GM12878 (cell line): ENCODE measurements around the gene CCDC201. TPM values are rescaled to one million over a fixed set of nuclear protein-coding genes. Genes with fewer than 3 reads are reported as not detected.

ENCODE experiments used
- ATAC-seq: fragments of 200-7000 bp; cut with Tn5 transposase; 3 replicates; pipeline ENCODE4 v1.9.1; 2020; ENCODE audit warnings: mild to moderate bottlenecking, moderate library complexity
- BruUV-seq: library from RNA; stranded (reverse); fragments of 400-500 nt; replicated peaks from 2 replicates; lab custom pipeline; 2021; lab: Mats Ljungman, UMichigan
- CTCF ChIA-PET: fragments of 300-600 bp; sonication (Branson Sonifier 250); formaldehyde crosslinking; extraction: SDS; loops from one replicate; lab custom pipeline; 2021; ENCODE audit warnings: inconsistent platforms; lab: Yijun Ruan, JAX
- POLR2A ChIA-PET: fragments of 350-600 bp; formaldehyde crosslinking; extraction: SDS; loops from one replicate; lab custom pipeline; 2021; ENCODE audit warnings: inconsistent platforms; lab: Charles Lee
- RAD21 ChIA-PET: fragments of 300-600 bp; sonication (Branson Sonifier 250); formaldehyde crosslinking; loops from one replicate; lab custom pipeline; 2023; ENCODE audit warnings: antibody characterized with exemption; ENCODE audit not compliant: unreplicated experiment; lab: Charles Lee
- SMC1A ChIA-PET: fragments of 300-600 bp; sonication (Branson Sonifier 250); formaldehyde crosslinking; loops from one replicate; lab custom pipeline; 2023; ENCODE audit not compliant: unreplicated experiment, uncharacterized antibody; lab: Charles Lee
- DNase-seq: peaks from one replicate; pipeline ENCODE4 v3.0.0-alpha.2; 2011; ENCODE audit warnings: low read depth, low spot score
- FAIRE-seq: peaks from 3 replicates; lab custom pipeline; 2011; peaks lifted over from hg19 to GRCh38; lab: Jason Lieb, UNC
- H2AFZ ChIP-seq: 2 replicates; pipeline ENCODE4 v1.6.0; 2011; ENCODE audit warnings: low read depth, low read length, control low read depth; ENCODE audit not compliant: control insufficient read depth
- H3K27ac ChIP-seq: 2 replicates; pipeline ENCODE4 v1.5.1; 2011; ENCODE audit warnings: control low read depth; ENCODE audit not compliant: control insufficient read depth, insufficient read depth
- H3K27me3 ChIP-seq, 2 experiments: replicated peaks in 1 of 2; 2 replicates each; pipeline versions ENCODE4 v1.6.0 to v1.6.1; 2011; ENCODE audit warnings: low read length in 1 of 2; ENCODE audit not compliant: control insufficient read depth in 2 of 2, insufficient read depth in 2 of 2
- H3K36me3 ChIP-seq, 2 experiments: 2 replicates each; pipeline ENCODE4 v1.5.1; 2011; ENCODE audit warnings: low read length in 1 of 2; ENCODE audit not compliant: control insufficient read depth in 2 of 2, insufficient read depth in 2 of 2
- H3K4me1 ChIP-seq: 2 replicates; pipeline ENCODE4 v1.6.1; 2011; ENCODE audit warnings: mild to moderate bottlenecking, low read length, moderate library complexity, mixed read lengths; ENCODE audit not compliant: control insufficient read depth, insufficient read depth
- H3K4me2 ChIP-seq: 2 replicates; pipeline ENCODE4 v1.6.0; 2011; ENCODE audit warnings: control low read depth; ENCODE audit not compliant: control insufficient read depth, insufficient read depth
- H3K4me3 ChIP-seq: fragments of 200-600 bp; sonication (generic); 2 replicates; pipeline ENCODE4 v1.5.1; 2016
- H3K79me2 ChIP-seq: 2 replicates; pipeline ENCODE4 v1.6.0; 2011; ENCODE audit warnings: low read length; ENCODE audit not compliant: control insufficient read depth, insufficient read depth
- H3K9ac ChIP-seq: 2 replicates; pipeline ENCODE4 v1.8.0; 2011; ENCODE audit warnings: low read length, control low read depth, mixed read lengths; ENCODE audit not compliant: control insufficient read depth, insufficient read depth
- H3K9me3 ChIP-seq: replicated peaks from 3 replicates; pipeline ENCODE4 v1.5.1; 2011; ENCODE audit warnings: mild to moderate bottlenecking, low read length; ENCODE audit not compliant: control insufficient read depth, insufficient read depth
- H4K20me1 ChIP-seq: 2 replicates; pipeline ENCODE4 v1.6.0; 2011; ENCODE audit not compliant: control insufficient read depth, insufficient read depth
- FOXK2 ChIP-seq: fragments of 450-650 bp; IDR thresholded peaks from 2 replicates; pipeline ENCODE4 v1.6.1; 2017; ENCODE audit warnings: mild to moderate bottlenecking, moderate library complexity
- WGBS: methylation state at CpG from one replicate; pipeline ENCODE4 v1.1.6; 2016; ENCODE audit warnings: low lambda C conversion rate; ENCODE audit not compliant: insufficient replicate concordance, insufficient coverage; ENCODE audit errors: missing lambda C conversion rate; 5-methylcytosine and 5-hydroxymethylcytosine counted together
- in situ Hi-C: fragments of 300-500 bp; cut with MboI; formaldehyde crosslinking; loops from 9 replicates; pipeline ENCODE4 v1.14.3; 2018; ENCODE audit warnings: mixed read lengths
- intact Hi-C: fragments of 100-400 bp; cut with micrococcal nuclease; formaldehyde crosslinking; loops from one replicate; pipeline ENCODE4 v1.14.2; 2022; ENCODE audit not compliant: unreplicated experiment
- polyA plus RNA-seq, 11 experiments: library from polyadenylated mRNA; depleted of rRNA in 4 of 11; unstranded in 6 of 11; stranded (reverse) in 5 of 11; fragments of >200 nt; fragmentation: Nextera tagmentation in 4 of 11; fragmentation: Illumina TruSeq in 1 of 11; extraction: Ambion mirVana in 4 of 11; extraction: Trizol in 1 of 11; gene quantifications; 1 replicate in 1 of 11; 2 replicates in 10 of 11; pipeline versions ENCODE4 v1.2.1 to v1.2.3, GENCODE V29; 2011 to 2016; ENCODE audit warnings: inconsistent platforms in 2 of 11, missing spikeins in 2 of 11, low read depth in 1 of 11
- total RNA-seq, 4 experiments: library from RNA; depleted of rRNA in 3 of 4; stranded (reverse); fragments of >200 nt in 3 of 4; fragmentation: Illumina TruSeq in 1 of 4; extraction: Trizol in 1 of 4; gene quantifications; 2 replicates each; pipeline versions ENCODE4 v1.2.1 to v1.2.3, GENCODE V29; 2013 to 2021
- TF ChIP-seq, protein P1 (sequence below): IDR thresholded peaks from 2 replicates; pipeline ENCODE4 v1.6.1; 2012; ENCODE audit warnings: low read length, inconsistent platforms
- TF ChIP-seq, protein P2 (sequence below): fragments of 450-650 bp; IDR thresholded peaks from 2 replicates; pipeline ENCODE4 v1.6.1; 2017; ENCODE audit warnings: mild to moderate bottlenecking, moderate library complexity

CCDC201 gene
- total and polyA plus RNA-seq, 10 of the 15 experiments (the other 5 are each of a cell fraction or from before 2014, with no cell fraction given) = 0.10 TPM; not detected in 9

DNA sequence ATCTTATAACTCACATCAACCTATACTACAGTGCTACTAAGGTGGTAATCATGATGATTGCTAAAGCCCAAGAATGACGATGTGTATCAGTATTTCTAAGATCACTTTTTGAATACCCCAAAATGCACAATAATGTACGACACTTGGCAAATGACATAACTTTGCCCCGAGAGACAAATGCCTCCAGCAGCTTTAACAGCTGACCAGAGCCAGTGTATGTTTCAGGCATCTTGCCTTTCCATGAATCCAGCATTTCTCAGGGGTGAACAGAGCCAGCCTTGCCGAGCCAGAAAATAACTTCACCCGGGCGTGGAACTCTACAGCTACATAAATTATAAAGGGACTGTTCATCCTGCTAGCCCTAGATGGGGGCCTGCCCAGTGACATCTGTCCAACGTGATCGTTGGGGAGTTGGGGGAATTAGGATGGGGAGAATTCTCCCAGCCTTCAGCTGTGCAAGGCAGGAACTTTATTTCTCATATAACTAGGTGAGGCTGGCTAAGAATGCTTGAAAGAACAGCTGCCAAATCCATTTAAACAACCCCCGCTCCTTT, 46.4 kb upstream of the CCDC201 start:
- Histone ChIP-seq H4K20me1 (peaks cover 2% of the 10 kb centered on the region; the same call in 1 of the 2 replicates), H3K79me2 (no peaks in the 10 kb centered on the region), H3K4me1 (no peaks in the 10 kb centered on the region), H3K36me3 (no peaks in the 10 kb centered on the region), H3K9ac (no peak overlapping the region), H3K4me3 (no peak overlapping the region), H3K27me3 (peaks cover 2 to 3% of the 10 kb centered on the region in 2 experiments; a peak in 3 of 4 replicates), H2AFZ (no peak overlapping the region), H3K27ac (no peak overlapping the region), H3K4me2 (no peak overlapping the region), H3K9me3 (no peaks in the 10 kb centered on the region)
- 12% methylated on average over 9 of the region's 9 CpGs for WGBS
- DNase-seq = no peak
- CTCF ChIA-PET = interaction anchor here (1.0 to 9.6 kb wide), 16 partner anchors 11 to 1334 kb away, joined by 3 to 91 read pairs (median 10); no protein-coding TSS in a partner anchor
- in situ Hi-C loops (loop anchor here (5.0 kb wide), 3 partner anchors 433 to 1263 kb away; no protein-coding TSS in a partner anchor), intact Hi-C loops (loop anchor here (10.0 kb wide), 1 partner anchor 1335 kb away; no protein-coding TSS in a partner anchor)
- FAIRE-seq = no peak
- TF ChIP-seq, protein P1, sequence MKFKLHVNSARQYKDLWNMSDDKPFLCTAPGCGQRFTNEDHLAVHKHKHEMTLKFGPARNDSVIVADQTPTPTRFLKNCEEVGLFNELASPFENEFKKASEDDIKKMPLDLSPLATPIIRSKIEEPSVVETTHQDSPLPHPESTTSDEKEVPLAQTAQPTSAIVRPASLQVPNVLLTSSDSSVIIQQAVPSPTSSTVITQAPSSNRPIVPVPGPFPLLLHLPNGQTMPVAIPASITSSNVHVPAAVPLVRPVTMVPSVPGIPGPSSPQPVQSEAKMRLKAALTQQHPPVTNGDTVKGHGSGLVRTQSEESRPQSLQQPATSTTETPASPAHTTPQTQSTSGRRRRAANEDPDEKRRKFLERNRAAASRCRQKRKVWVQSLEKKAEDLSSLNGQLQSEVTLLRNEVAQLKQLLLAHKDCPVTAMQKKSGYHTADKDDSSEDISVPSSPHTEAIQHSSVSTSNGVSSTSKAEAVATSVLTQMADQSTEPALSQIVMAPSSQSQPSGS = no peak
- TF ChIP-seq FOXK2 = no peak
- TF ChIP-seq, protein P2, sequence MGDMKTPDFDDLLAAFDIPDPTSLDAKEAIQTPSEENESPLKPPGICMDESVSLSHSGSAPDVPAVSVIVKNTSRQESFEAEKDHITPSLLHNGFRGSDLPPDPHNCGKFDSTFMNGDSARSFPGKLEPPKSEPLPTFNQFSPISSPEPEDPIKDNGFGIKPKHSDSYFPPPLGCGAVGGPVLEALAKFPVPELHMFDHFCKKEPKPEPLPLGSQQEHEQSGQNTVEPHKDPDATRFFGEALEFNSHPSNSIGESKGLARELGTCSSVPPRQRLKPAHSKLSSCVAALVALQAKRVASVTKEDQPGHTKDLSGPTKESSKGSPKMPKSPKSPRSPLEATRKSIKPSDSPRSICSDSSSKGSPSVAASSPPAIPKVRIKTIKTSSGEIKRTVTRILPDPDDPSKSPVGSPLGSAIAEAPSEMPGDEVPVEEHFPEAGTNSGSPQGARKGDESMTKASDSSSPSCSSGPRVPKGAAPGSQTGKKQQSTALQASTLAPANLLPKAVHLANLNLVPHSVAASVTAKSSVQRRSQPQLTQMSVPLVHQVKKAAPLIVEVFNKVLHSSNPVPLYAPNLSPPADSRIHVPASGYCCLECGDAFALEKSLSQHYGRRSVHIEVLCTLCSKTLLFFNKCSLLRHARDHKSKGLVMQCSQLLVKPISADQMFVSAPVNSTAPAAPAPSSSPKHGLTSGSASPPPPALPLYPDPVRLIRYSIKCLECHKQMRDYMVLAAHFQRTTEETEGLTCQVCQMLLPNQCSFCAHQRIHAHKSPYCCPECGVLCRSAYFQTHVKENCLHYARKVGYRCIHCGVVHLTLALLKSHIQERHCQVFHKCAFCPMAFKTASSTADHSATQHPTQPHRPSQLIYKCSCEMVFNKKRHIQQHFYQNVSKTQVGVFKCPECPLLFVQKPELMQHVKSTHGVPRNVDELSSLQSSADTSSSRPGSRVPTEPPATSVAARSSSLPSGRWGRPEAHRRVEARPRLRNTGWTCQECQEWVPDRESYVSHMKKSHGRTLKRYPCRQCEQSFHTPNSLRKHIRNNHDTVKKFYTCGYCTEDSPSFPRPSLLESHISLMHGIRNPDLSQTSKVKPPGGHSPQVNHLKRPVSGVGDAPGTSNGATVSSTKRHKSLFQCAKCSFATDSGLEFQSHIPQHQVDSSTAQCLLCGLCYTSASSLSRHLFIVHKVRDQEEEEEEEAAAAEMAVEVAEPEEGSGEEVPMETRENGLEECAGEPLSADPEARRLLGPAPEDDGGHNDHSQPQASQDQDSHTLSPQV = no peak
- no TSS peak for BruUV-seq
- no peak for ATAC-seq
- POLR2A ChIA-PET = no interaction called here
- RAD21 ChIA-PET = interaction anchor here (0.9 to 4.5 kb wide), 6 partner anchors 27 to 1262 kb away, joined by 3 to 41 read pairs (median 8); no protein-coding TSS in a partner anchor
- SMC1A ChIA-PET = interaction anchor here (0.9 to 4.9 kb wide), 8 partner anchors 220 to 1169 kb away, joined by 3 to 48 read pairs (median 5); no protein-coding TSS in a partner anchor
